Kidney epithelial cell (primary cell): ENCODE measurements around the gene ADAMTS20. TPM values are rescaled to one million over a fixed set of nuclear protein-coding genes. Genes with fewer than 3 reads are reported as not detected.

Source experiments
- DNase-seq: peaks from one replicate; pipeline ENCODE4 v3.0.0-alpha.2; 2010; ENCODE audit warnings: low read depth
- H3K27me3 ChIP-seq: 2 replicates; pipeline ENCODE4 v1.6.0; 2011; ENCODE audit warnings: low read length; ENCODE audit not compliant: control insufficient read depth, insufficient read depth
- H3K36me3 ChIP-seq: 2 replicates; pipeline ENCODE4 v1.5.1; 2011; ENCODE audit warnings: low read length; ENCODE audit not compliant: control insufficient read depth, insufficient read depth
- H3K4me3 ChIP-seq: 2 replicates; pipeline ENCODE4 v1.5.1; 2011; ENCODE audit warnings: low read depth, mild to moderate bottlenecking, control low read depth, low read length
- total RNA-seq: library from RNA; depleted of rRNA; stranded (reverse); fragments of >200 nt; gene quantifications from 2 replicates; pipeline ENCODE4 v1.2.3, GENCODE V29; 2015
- TF ChIP-seq, protein P1 (sequence below): IDR thresholded peaks from 2 replicates; pipeline ENCODE4 v1.5.1; 2011; ENCODE audit warnings: mild to moderate bottlenecking, moderate library complexity, low read length, control low read depth, inconsistent platforms; ENCODE audit not compliant: insufficient read depth, poor library complexity, severe bottlenecking

The ADAMTS20 gene
- total RNA-seq, 1 donor from 2014 or later: 0.33 TPM

DNA sequence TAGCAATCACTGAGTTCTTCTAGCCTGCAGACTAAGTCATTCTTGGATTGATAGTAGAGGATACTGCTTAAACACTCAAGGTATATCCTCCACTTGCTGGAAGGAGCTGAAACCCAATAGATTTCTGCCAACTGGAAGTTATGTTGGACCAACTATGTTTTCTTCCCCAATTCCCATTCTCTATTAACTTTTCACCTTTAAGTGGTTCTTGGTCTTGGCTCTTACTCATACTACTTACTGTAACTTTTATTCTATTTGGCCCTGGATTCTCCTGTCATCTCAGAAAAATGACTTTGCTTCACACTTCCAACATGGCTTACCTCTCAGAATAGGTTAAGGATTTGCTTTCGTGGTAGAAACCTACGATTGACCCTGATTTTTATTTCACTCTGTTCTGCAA lies 244.9 kb downstream of the ADAMTS20 start:
- H3K4me3 ChIP-seq: no peak overlapping the region
- TF ChIP-seq, protein P1, sequence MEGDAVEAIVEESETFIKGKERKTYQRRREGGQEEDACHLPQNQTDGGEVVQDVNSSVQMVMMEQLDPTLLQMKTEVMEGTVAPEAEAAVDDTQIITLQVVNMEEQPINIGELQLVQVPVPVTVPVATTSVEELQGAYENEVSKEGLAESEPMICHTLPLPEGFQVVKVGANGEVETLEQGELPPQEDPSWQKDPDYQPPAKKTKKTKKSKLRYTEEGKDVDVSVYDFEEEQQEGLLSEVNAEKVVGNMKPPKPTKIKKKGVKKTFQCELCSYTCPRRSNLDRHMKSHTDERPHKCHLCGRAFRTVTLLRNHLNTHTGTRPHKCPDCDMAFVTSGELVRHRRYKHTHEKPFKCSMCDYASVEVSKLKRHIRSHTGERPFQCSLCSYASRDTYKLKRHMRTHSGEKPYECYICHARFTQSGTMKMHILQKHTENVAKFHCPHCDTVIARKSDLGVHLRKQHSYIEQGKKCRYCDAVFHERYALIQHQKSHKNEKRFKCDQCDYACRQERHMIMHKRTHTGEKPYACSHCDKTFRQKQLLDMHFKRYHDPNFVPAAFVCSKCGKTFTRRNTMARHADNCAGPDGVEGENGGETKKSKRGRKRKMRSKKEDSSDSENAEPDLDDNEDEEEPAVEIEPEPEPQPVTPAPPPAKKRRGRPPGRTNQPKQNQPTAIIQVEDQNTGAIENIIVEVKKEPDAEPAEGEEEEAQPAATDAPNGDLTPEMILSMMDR: no peak
- no peaks in the 10 kb centered on the region for H3K27me3 ChIP-seq
- no peaks in the 10 kb centered on the region for H3K36me3 ChIP-seq
- no peak for DNase-seq

DNA sequence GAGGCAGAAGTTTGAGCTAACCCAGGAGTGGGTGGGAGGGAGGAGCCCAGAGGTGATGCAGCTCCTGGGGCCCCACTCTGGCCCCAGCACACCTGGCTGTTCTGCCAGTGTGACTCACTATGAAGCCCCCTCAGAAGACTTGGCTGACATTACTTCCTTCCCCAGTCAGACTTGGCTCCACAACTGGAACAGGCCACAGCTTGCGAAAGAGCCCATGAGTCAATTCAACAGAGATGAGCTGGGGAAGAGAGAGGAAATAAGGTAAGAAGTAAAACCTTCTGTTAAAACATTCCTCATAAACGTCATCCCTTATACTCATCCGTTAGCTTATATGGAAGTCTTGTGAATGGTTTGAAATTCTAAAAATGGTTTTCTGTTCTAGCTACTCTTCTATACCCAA lies 245.9 kb downstream of the ADAMTS20 start:
- Histone ChIP-seq H3K27me3 (no peaks in the 10 kb centered on the region), H3K36me3 (no peaks in the 10 kb centered on the region), H3K4me3 (no peak overlapping the region)
- peak; percentile 78 for DNase-seq
- TF ChIP-seq, protein P1: no peak

DNA sequence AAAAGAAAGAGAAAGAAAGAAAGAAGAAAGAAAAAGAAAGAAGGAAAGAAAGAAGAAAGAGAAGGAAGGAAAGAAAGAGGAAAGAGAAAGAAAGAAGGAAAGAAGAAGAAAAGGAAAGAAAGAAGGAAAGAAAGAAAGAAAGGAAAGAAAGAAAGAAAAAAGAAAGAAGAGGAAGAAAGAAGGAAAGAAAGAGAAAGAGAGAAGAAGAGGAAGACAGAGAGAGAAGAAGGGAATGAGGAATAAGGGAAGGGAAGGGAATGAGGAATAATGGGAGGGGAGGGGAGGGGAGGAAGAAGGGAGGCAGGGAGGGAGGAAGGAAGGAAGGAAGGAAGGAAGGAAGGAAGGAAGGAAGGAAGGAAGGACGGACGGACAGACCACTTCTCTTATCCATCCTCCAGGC lies 246.9 kb downstream of the ADAMTS20 start:
- Histone ChIP-seq H3K36me3 (no peaks in the 10 kb centered on the region), H3K4me3 (no peak overlapping the region), H3K27me3 (no peaks in the 10 kb centered on the region)
- DNase-seq: no peak
- TF ChIP-seq, protein P1: no peak

Other genes starting within 250 kb of the ADAMTS20 start
- gene PUS7L, start 206.6 kb upstream of the ADAMTS20 start, total RNA-seq: 8.7 and 14.9 TPM in 2 replicates
- 17.7 and 19.4 TPM in 2 replicates for gene IRAK4, start 206.7 kb upstream of the ADAMTS20 start, total RNA-seq